Neural crest cell (in vitro differentiated cells): Measurements from ENCODE around the gene USH1G. TPM values are rescaled to one million over a fixed set of nuclear protein-coding genes. Genes with fewer than 3 reads are reported as not detected.

ENCODE experiments used
- DNase-seq: peaks from one replicate; pipeline ENCODE4 v3.0.0; 2021; ENCODE audit warnings: low read depth, mixed read lengths, low spot score
- H3K27ac Mint-ChIP-seq: one replicate; pipeline ENCODE4 v1.8.0; 2021; ENCODE audit warnings: mild to moderate bottlenecking, mixed read lengths; ENCODE audit not compliant: unreplicated experiment
- H3K27me3 Mint-ChIP-seq: 2 replicates; pipeline ENCODE4 v1.8.0; 2021; ENCODE audit warnings: low read depth, mild to moderate bottlenecking, mixed read lengths
- H3K36me3 Mint-ChIP-seq: 2 replicates; pipeline ENCODE4 v1.8.0; 2021; ENCODE audit warnings: low read depth, mild to moderate bottlenecking, mixed read lengths
- H3K4me1 Mint-ChIP-seq: 2 replicates; pipeline ENCODE4 v1.8.0; 2021; ENCODE audit warnings: mixed read lengths
- H3K4me3 Mint-ChIP-seq: one replicate; pipeline ENCODE4 v1.8.0; 2021; ENCODE audit warnings: mild to moderate bottlenecking, mixed read lengths
- H3K9me3 Mint-ChIP-seq: 2 replicates; pipeline ENCODE4 v1.8.0; 2021; ENCODE audit warnings: mixed read lengths
- CTCF ChIP-seq: fragments of 200-600 bp; sonication (generic); conservative IDR thresholded peaks from 2 replicates; pipeline ENCODE4 v1.5.0; 2021; ENCODE audit warnings: antibody characterized with exemption, mild to moderate bottlenecking
- total RNA-seq: library from RNA; stranded (reverse); gene quantifications from 2 replicates; pipeline ENCODE4 v1.2.1, GENCODE V29; 2021

USH1G gene
- total RNA-seq, 1 donor from 2014 or later, result not detected

DNA sequence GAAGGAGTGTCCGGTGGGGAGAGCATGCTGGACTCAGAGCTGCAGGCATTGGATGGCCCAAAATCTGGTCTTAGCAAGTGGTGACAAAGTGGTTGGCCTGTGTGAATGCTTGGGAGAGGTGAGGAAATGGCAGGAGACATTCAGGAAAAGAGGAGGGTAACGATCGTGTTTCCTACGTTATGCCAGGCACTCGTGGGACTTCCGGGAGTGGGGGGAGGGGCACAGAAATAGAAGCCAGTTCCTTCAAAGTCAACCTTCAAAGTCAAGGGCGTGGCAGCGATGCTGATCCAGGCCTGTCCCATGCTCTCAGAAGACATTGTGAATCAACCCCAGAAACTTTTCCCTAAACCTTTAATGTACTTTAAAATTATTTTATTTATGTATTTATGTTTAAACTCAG lies 16.5 kb upstream of the USH1G start:
- no peak overlapping the region for H3K4me3 Mint-ChIP-seq
- no peak for DNase-seq
- no peaks in the 10 kb centered on the region for H3K4me1 Mint-ChIP-seq
- H3K27ac Mint-ChIP-seq, result no peak overlapping the region
- peaks cover 89% of the 10 kb centered on the region for H3K27me3 Mint-ChIP-seq
- H3K36me3 Mint-ChIP-seq, result no peaks in the 10 kb centered on the region
- TF ChIP-seq CTCF, result no peak
- H3K9me3 Mint-ChIP-seq, result no peaks in the 10 kb centered on the region

- Mint-ChIP-seq H3K27ac (no peak overlapping the region), H3K27me3 (peaks cover 87% of the 10 kb centered on the region), H3K36me3 (no peaks in the 10 kb centered on the region), H3K9me3 (no peaks in the 10 kb centered on the region), H3K4me1 (no peaks in the 10 kb centered on the region), H3K4me3 (no peak overlapping the region)
- DNase-seq, result no peak
- no peak for TF ChIP-seq CTCF
These were observed 15.3 kb upstream of the USH1G start for GRCh38 chr17:74938194-74938950.

DNA sequence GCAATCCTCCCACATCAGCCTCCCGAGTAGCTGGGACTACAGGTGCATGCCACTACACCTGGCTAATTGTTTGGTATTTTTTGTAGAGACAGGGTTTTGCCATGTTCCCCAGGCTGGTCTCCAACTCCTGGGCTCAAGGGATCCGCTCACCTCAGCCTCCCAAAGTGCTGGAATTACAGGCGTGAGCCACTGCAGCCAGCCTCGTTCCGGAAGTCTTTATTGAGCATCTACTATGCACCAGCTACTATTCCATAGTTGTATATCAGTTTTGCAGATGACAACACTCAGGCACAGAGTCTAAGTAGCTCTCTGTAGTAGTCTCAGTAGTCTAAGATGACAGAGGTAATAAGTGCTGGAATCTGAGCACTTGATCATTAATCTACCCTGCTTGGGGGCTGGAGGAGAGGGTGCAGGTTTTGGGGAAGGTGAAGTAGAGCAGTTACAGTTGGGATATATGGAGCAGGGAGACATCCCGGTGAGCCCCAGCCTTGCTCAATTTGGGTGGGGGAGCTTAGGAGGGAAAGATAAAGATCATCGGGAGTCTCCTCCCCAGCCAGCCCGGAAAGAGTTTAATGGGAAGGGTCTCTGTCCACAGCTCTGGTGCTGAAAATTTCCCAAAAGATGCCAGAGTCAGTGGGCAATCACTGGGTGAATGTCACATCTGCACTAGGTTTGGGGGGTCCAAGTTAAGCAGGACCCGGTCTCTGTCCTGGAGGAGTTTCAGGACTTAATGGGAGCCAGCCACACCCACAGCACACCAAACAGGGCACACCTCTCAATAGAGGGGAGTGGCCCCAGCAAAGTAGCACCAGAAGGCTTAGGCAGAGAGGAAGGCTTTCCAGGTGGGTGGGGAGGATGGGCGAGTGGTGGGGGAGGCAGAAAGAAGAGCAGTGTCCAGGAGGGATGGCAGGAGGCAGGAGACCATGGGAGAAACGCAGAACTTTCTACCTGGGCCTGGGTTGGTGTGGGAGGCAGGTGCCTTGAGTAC lies 14.3 kb upstream of the USH1G start:
- Mint-ChIP-seq H3K27ac (no peak overlapping the region), H3K4me1 (no peaks in the 10 kb centered on the region), H3K36me3 (no peaks in the 10 kb centered on the region), H3K4me3 (no peak overlapping the region), H3K9me3 (no peaks in the 10 kb centered on the region), H3K27me3 (peaks cover 91% of the 10 kb centered on the region)
- no peak for TF ChIP-seq CTCF
- no peak for DNase-seq

GRCh38 chr17:74936470-74936799 lies 13.4 kb upstream of the USH1G start:
- H3K9me3 Mint-ChIP-seq, result no peaks in the 10 kb centered on the region
- H3K36me3 Mint-ChIP-seq, result no peaks in the 10 kb centered on the region
- no peaks in the 10 kb centered on the region for H3K4me1 Mint-ChIP-seq
- no peak for TF ChIP-seq CTCF
- H3K27me3 Mint-ChIP-seq, result peaks cover 93% of the 10 kb centered on the region
- no peak for DNase-seq
- no peak overlapping the region for H3K27ac Mint-ChIP-seq
- no peak overlapping the region for H3K4me3 Mint-ChIP-seq

DNA sequence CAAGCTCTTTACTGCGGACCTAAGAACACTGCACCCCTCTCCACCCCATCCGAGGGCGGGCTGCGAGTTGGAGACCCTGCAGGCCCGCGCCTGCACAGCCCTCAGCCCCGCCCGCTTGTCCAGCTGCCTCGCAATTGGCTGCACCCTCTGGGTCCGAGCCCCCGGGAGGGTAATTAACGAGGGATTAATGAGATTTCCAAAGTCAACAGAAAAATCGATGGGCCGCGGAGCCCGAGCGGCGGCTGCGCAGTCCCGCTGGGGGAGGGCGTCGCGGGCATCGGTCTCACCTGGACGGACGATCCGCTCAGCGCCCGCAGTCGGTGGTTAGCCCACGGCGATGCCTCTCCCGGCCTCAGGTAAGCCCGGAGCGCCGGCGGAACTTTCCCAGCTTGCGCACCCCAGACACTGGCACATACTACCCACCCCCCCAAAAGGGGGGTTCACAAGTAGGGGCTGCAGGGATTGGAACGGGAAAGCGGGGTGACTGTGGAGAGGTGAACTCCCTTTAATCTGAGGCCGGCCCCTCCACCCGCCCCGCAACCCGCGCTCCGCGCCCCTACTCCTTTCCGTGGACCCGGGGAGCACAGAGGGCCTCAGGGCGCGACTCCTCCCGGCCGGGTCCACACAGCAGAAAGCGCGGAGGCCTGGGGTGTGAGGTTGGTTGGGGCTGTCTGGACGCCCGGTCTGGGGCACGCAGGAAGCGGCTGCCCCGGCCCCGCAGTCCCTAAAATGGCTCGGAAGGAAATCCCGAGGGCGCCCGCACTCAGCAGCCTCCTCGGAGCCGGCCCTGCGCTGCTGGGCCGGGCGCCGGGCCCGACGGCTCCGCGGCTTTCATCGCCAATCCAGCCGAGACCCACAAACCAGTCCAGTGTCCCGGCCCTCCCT lies 12.8 kb upstream of the USH1G start, which contains the start of gene OTOP3:
Gene OTOP3, plus strand, starts transcription at position 314 of the 885 bp plus-strand sequence. Its CDS starts 24 bp downstream, at position 338.
- peaks cover 96% of the 10 kb centered on the region for H3K27me3 Mint-ChIP-seq
- no peak for DNase-seq
- H3K9me3 Mint-ChIP-seq, result no peaks in the 10 kb centered on the region
- no peaks in the 10 kb centered on the region for H3K36me3 Mint-ChIP-seq
- no peak within 1 kb of the TSS for H3K4me3 Mint-ChIP-seq
- no peak within 1 kb of the TSS for H3K27ac Mint-ChIP-seq
- TF ChIP-seq CTCF, result no peak
- no peaks in the 10 kb centered on the region for H3K4me1 Mint-ChIP-seq
